ENCODE measurements around the gene ADAM12.

GRCh38 chr10:126222736-126223511, 165.4 kb downstream of the ADAM12 start:
- TF ChIP-seq POLR2AphosphoS5 (IDR thresholded peaks at IDR 0.05) (no peak), CTCF (IDR thresholded peaks at IDR 0.05) (no peak), EP300 (IDR thresholded peaks at IDR 0.05) (no peak)

Data from sigmoid colon (tissue), 4 donors.